Activated naive CD4-positive, alpha-beta T cell treated with anti-CD3 and anti-CD28 coated beads, Interleukin-2, amount 10 ng/mL, durations not matched to agents 7 days and 5 days (primary cell): ENCODE measurements around the gene SERINC3.
"Not testable (repeated sequence)": the region's sequence is repeated elsewhere in the genome, so short reads cannot be mapped to it uniquely, and the experiment has no call there.

Source experiments
- CTCF ChIA-PET: fragments of 350-600 bp; sonication (Branson Sonifier 250); formaldehyde crosslinking; loops from one replicate; lab custom pipeline; 2021; ENCODE audit warnings: antibody characterized with exemption; lab: Charles Lee
- DNase-seq: peaks from one replicate; pipeline ENCODE4 v3.0.0-alpha.2; 2020
- H3K27ac Mint-ChIP-seq: one replicate; pipeline ENCODE4 v1.8.0; 2021; ENCODE audit warnings: mild to moderate bottlenecking, moderate library complexity, mixed read lengths
- H3K27me3 Mint-ChIP-seq: one replicate; pipeline ENCODE4 v1.8.0; 2021; ENCODE audit warnings: mild to moderate bottlenecking, mixed read lengths
- H3K36me3 Mint-ChIP-seq: one replicate; pipeline ENCODE4 v1.8.0; 2021; ENCODE audit warnings: mixed read lengths
- H3K4me1 Mint-ChIP-seq: one replicate; pipeline ENCODE4 v1.8.0; 2021; ENCODE audit warnings: mixed read lengths
- H3K4me3 Mint-ChIP-seq: one replicate; pipeline ENCODE4 v1.8.0; 2021; ENCODE audit warnings: mild to moderate bottlenecking, moderate library complexity, mixed read lengths
- H3K9me3 Mint-ChIP-seq: one replicate; pipeline ENCODE4 v1.8.0; 2021; ENCODE audit warnings: mixed read lengths

Gene SERINC3

GRCh38 chr20:44521484-44522481, at the start of gene SERINC3:
SERINC3 (minus strand) TSS chr20:44522070; CDS start chr20:44521951, 119 bp downstream.
- peak within 1 kb of the TSS; percentile 72 for H3K4me3 Mint-ChIP-seq
- H3K9me3 Mint-ChIP-seq = no peaks in the 10 kb centered on the region
- peaks cover 7% of the 10 kb centered on the region for H3K27me3 Mint-ChIP-seq
- CTCF ChIA-PET = interaction anchor here (1.0 to 2.5 kb wide), 4 partner anchors 11 to 88 kb away, joined by 3 to 8 read pairs (median 4); no protein-coding TSS in a partner anchor
- H3K36me3 Mint-ChIP-seq = peaks cover 26% of the 10 kb centered on the region
- DNase-seq = peak; percentile 98
- H3K4me1 Mint-ChIP-seq = peaks cover 53% of the 10 kb centered on the region
- peak within 1 kb of the TSS; percentile 95 for H3K27ac Mint-ChIP-seq

GRCh38 chr20:44571362-44571988, 49.6 kb upstream of the SERINC3 start:
- CTCF ChIA-PET = no interaction called here
- no peaks in the 10 kb centered on the region for H3K36me3 Mint-ChIP-seq
- H3K27ac Mint-ChIP-seq = no peak overlapping the region
- no peak for DNase-seq
- H3K27me3 Mint-ChIP-seq = peaks cover 9% of the 10 kb centered on the region
- H3K9me3 Mint-ChIP-seq = no peaks in the 10 kb centered on the region
- H3K4me3 Mint-ChIP-seq = no peak overlapping the region
- peaks cover 12% of the 10 kb centered on the region for H3K4me1 Mint-ChIP-seq

GRCh38 chr20:44570367-44570766, 48.5 kb upstream of the SERINC3 start:
- CTCF ChIA-PET = no interaction called here
- Mint-ChIP-seq H3K4me1 (peaks cover 8% of the 10 kb centered on the region), H3K27ac (no peak overlapping the region), H3K9me3 (no peaks in the 10 kb centered on the region), H3K36me3 (no peaks in the 10 kb centered on the region), H3K4me3 (no peak overlapping the region), H3K27me3 (peaks cover 9% of the 10 kb centered on the region)
- DNase-seq = no peak

GRCh38 chr20:44566811-44567210, 44.9 kb upstream of the SERINC3 start:
- H3K36me3 Mint-ChIP-seq = no peaks in the 10 kb centered on the region
- H3K27me3 Mint-ChIP-seq = peaks cover 19% of the 10 kb centered on the region
- CTCF ChIA-PET = no interaction called here
- DNase-seq = no peak
- H3K4me1 Mint-ChIP-seq = peaks cover 8% of the 10 kb centered on the region
- H3K4me3 Mint-ChIP-seq = no peak overlapping the region
- no peaks in the 10 kb centered on the region for H3K9me3 Mint-ChIP-seq
- H3K27ac Mint-ChIP-seq = no peak overlapping the region

GRCh38 chr20:44566018-44566417, 44.1 kb upstream of the SERINC3 start:
- CTCF ChIA-PET = no interaction called here
- Mint-ChIP-seq H3K4me1 (peaks cover 3% of the 10 kb centered on the region), H3K36me3 (no peaks in the 10 kb centered on the region), H3K27me3 (peaks cover 21% of the 10 kb centered on the region), H3K27ac (no peak overlapping the region), H3K9me3 (no peaks in the 10 kb centered on the region), H3K4me3 (no peak overlapping the region)
- no peak for DNase-seq

GRCh38 chr20:44561876-44562275, 40.0 kb upstream of the SERINC3 start:
- peaks cover 27% of the 10 kb centered on the region for H3K27me3 Mint-ChIP-seq
- CTCF ChIA-PET = no interaction called here
- H3K4me3 Mint-ChIP-seq = no peak overlapping the region
- H3K9me3 Mint-ChIP-seq = no peaks in the 10 kb centered on the region
- DNase-seq = no peak
- H3K4me1 Mint-ChIP-seq = no peaks in the 10 kb centered on the region
- no peak overlapping the region for H3K27ac Mint-ChIP-seq
- H3K36me3 Mint-ChIP-seq = no peaks in the 10 kb centered on the region

- not testable (repeated sequence) for H3K4me3 Mint-ChIP-seq, DNase-seq, H3K9me3 Mint-ChIP-seq, H3K27ac Mint-ChIP-seq, H3K36me3 Mint-ChIP-seq, H3K4me1 Mint-ChIP-seq
- CTCF ChIA-PET = interaction anchor here (0.6 kb wide), 1 partner anchor 16 kb away, joined by 3 read pairs; no protein-coding TSS in a partner anchor
- peaks cover 26% of the 10 kb centered on the region for H3K27me3 Mint-ChIP-seq
Measured at GRCh38 chr20:44560818-44561217, 38.9 kb upstream of the SERINC3 start.

- CTCF ChIA-PET = interaction anchor here (0.6 kb wide), 1 partner anchor 16 kb away, joined by 3 read pairs; no protein-coding TSS in a partner anchor
- no peak overlapping the region for H3K27ac Mint-ChIP-seq
- no peak for DNase-seq
- no peaks in the 10 kb centered on the region for H3K9me3 Mint-ChIP-seq
- no peak overlapping the region for H3K4me3 Mint-ChIP-seq
- no peaks in the 10 kb centered on the region for H3K4me1 Mint-ChIP-seq
- no peaks in the 10 kb centered on the region for H3K36me3 Mint-ChIP-seq
- H3K27me3 Mint-ChIP-seq = peaks cover 26% of the 10 kb centered on the region
Measured at GRCh38 chr20:44560229-44560628, 38.4 kb upstream of the SERINC3 start.

- H3K36me3 Mint-ChIP-seq = no peaks in the 10 kb centered on the region
- H3K27me3 Mint-ChIP-seq = peaks cover 26% of the 10 kb centered on the region
- no peaks in the 10 kb centered on the region for H3K9me3 Mint-ChIP-seq
- H3K4me3 Mint-ChIP-seq = no peak overlapping the region
- no peak for DNase-seq
- CTCF ChIA-PET = no interaction called here
- H3K4me1 Mint-ChIP-seq = no peaks in the 10 kb centered on the region
- no peak overlapping the region for H3K27ac Mint-ChIP-seq
Measured at GRCh38 chr20:44559302-44559701, 37.4 kb upstream of the SERINC3 start.

- Mint-ChIP-seq H3K4me3 (no peak overlapping the region), H3K27ac (no peak overlapping the region), H3K36me3 (no peaks in the 10 kb centered on the region), H3K9me3 (no peaks in the 10 kb centered on the region), H3K27me3 (peaks cover 5% of the 10 kb centered on the region), H3K4me1 (peaks cover 9% of the 10 kb centered on the region)
- no peak for DNase-seq
- CTCF ChIA-PET = interaction anchor here (1.6 kb wide), 1 partner anchor 57 kb away, joined by 6 read pairs; no protein-coding TSS in a partner anchor
Measured at GRCh38 chr20:44552950-44553908, 31.4 kb upstream of the SERINC3 start.

GRCh38 chr20:44552568-44552949, 30.7 kb upstream of the SERINC3 start:
- no peaks in the 10 kb centered on the region for H3K36me3 Mint-ChIP-seq

GRCh38 chr20:44552050-44552449, 30.2 kb upstream of the SERINC3 start:
- no peaks in the 10 kb centered on the region for H3K27me3 Mint-ChIP-seq
- no peak for DNase-seq
- no peak overlapping the region for H3K27ac Mint-ChIP-seq

More at GRCh38 chr20:44552568-44552949, 30.7 kb upstream of the SERINC3 start:
- H3K4me3 Mint-ChIP-seq = no peak overlapping the region
- H3K9me3 Mint-ChIP-seq = no peaks in the 10 kb centered on the region
- no peak for DNase-seq
- no peak overlapping the region for H3K27ac Mint-ChIP-seq
- CTCF ChIA-PET = interaction anchor here (1.6 kb wide), 1 partner anchor 58 kb away, joined by 6 read pairs; no protein-coding TSS in a partner anchor
- peaks cover 9% of the 10 kb centered on the region for H3K4me1 Mint-ChIP-seq
- peaks cover 4% of the 10 kb centered on the region for H3K27me3 Mint-ChIP-seq

GRCh38 chr20:44549123-44549522, 27.3 kb upstream of the SERINC3 start:
- Mint-ChIP-seq H3K4me3 (no peak overlapping the region), H3K4me1 (peaks cover 9% of the 10 kb centered on the region), H3K27me3 (no peaks in the 10 kb centered on the region), H3K27ac (no peak overlapping the region), H3K9me3 (no peaks in the 10 kb centered on the region), H3K36me3 (no peaks in the 10 kb centered on the region)
- no peak for DNase-seq
- CTCF ChIA-PET = interaction anchor here (0.6 to 1.6 kb wide), 3 partner anchors 9 to 98 kb away, joined by 3 to 4 read pairs (median 3); no protein-coding TSS in a partner anchor

More at GRCh38 chr20:44552050-44552449, 30.2 kb upstream of the SERINC3 start:
- Mint-ChIP-seq H3K9me3 (no peaks in the 10 kb centered on the region), H3K4me1 (peaks cover 9% of the 10 kb centered on the region), H3K36me3 (no peaks in the 10 kb centered on the region), H3K4me3 (no peak overlapping the region)
- CTCF ChIA-PET = interaction anchor here (1.6 kb wide), 1 partner anchor 59 kb away, joined by 6 read pairs; no protein-coding TSS in a partner anchor
